ENCODE measurements around the gene EFCAB8. TPM values are rescaled to one million over a fixed set of nuclear protein-coding genes. Genes with fewer than 3 reads are reported as not detected.
"Not testable (repeated sequence)": the region's sequence is repeated elsewhere in the genome, so short reads cannot be mapped to it uniquely, and the experiment has no call there.

Gene EFCAB8
- total RNA-seq, 2 experiments from 2014 or later = not detected

DNA sequence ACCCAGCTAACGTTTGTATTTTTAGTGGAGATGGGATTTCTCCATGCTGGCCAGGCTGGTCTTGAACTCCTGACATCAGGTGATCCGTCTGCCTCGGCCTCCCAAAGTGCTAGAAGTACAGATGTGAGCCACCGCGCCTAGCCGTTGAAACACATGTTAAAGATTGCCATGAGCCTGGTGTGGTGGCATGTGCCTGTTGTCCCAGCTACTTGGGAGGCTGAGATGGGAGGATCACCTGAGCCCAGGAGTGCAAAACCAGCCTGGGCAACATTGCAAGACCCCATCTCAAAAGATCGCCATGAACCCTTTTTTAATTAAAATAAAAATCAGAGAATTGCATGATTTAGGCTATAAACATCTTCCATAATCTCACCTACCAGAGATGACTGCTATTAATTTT lies 2.7 kb downstream of the EFCAB8 start:
- ChIA-PET CTCF (ENCODE audit: unreplicated experiment) (no interaction called here), POLR2A (no interaction called here)
- Histone ChIP-seq H3K79me2 (ENCODE audit: insufficient read depth, low read depth, low read length) (no peaks in the 10 kb centered on the region), H3K36me3 (ENCODE audit: insufficient read depth, low read length) (no peaks in the 10 kb centered on the region), H3K4me2 (ENCODE audit: low read length) (no peak overlapping the region), H2AFZ (ENCODE audit: low read length) (no peak overlapping the region), H3K9me3 (ENCODE audit: low read length) (no peaks in the 10 kb centered on the region), H3K4me1 (ENCODE audit: insufficient read depth, low read length, poor library complexity, severe bottlenecking) (no peaks in the 10 kb centered on the region), H3K9me2 (ENCODE audit: insufficient read depth, low read length) (no peaks in the 10 kb centered on the region), H4K20me1 (ENCODE audit: insufficient read depth, low read length) (no peaks in the 10 kb centered on the region), H3K4me3 (ENCODE audit: low read depth, low read length, poor library complexity, severe bottlenecking) (no peak overlapping the region), H3K27ac (ENCODE audit: low read depth, low read length, poor library complexity, severe bottlenecking) (no peak overlapping the region)
- intact Hi-C loops (cut with micrococcal nuclease; ENCODE audit: unreplicated experiment) = no loop called here
- TF ChIP-seq, protein P1, sequence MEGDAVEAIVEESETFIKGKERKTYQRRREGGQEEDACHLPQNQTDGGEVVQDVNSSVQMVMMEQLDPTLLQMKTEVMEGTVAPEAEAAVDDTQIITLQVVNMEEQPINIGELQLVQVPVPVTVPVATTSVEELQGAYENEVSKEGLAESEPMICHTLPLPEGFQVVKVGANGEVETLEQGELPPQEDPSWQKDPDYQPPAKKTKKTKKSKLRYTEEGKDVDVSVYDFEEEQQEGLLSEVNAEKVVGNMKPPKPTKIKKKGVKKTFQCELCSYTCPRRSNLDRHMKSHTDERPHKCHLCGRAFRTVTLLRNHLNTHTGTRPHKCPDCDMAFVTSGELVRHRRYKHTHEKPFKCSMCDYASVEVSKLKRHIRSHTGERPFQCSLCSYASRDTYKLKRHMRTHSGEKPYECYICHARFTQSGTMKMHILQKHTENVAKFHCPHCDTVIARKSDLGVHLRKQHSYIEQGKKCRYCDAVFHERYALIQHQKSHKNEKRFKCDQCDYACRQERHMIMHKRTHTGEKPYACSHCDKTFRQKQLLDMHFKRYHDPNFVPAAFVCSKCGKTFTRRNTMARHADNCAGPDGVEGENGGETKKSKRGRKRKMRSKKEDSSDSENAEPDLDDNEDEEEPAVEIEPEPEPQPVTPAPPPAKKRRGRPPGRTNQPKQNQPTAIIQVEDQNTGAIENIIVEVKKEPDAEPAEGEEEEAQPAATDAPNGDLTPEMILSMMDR (conservative IDR thresholded peaks at IDR 0.05; ENCODE audit: low read length) = no peak
- no peak for TF ChIP-seq EZH2phosphoT487 (IDR thresholded peaks at IDR 0.05; ENCODE audit: borderline replicate concordance, low read depth, low read length)
- no peak for DNase-seq (ENCODE audit: low spot score)
- no TSS peak for BruUV-seq (replicated peaks)

DNA sequence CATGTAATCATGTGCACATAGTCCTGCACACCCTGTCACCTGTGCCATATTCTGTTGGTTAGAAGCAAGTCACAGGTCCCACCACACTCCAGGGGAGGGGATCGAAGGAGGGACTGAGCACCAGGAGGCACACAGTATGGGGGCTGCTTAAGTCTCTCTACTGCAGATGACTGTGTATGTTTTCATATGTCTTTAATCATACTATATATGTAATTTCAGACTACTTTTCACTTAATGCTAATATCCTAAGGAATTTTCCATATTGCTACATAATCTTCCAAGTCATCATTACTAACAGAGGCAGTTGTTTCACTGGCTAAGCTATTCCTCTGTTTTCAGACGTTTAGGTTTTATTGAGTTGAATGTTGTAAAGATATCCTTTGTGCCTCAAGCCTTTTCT lies 10.8 kb downstream of the EFCAB8 start:
- no peaks in the 10 kb centered on the region for H3K79me2 ChIP-seq (ENCODE audit: insufficient read depth, low read depth, low read length)
- TF ChIP-seq EZH2phosphoT487 (IDR thresholded peaks at IDR 0.05; ENCODE audit: borderline replicate concordance, low read depth, low read length) = no peak
- ChIA-PET CTCF (ENCODE audit: unreplicated experiment) (no interaction called here), POLR2A (no interaction called here)
- intact Hi-C loops (cut with micrococcal nuclease; ENCODE audit: unreplicated experiment) = no loop called here
- H3K4me2 ChIP-seq (ENCODE audit: low read length) = no peak overlapping the region
- H4K20me1 ChIP-seq (ENCODE audit: insufficient read depth, low read length) = no peaks in the 10 kb centered on the region
- no peak overlapping the region for H3K27ac ChIP-seq (ENCODE audit: low read depth, low read length, poor library complexity, severe bottlenecking)
- H3K9me2 ChIP-seq (ENCODE audit: insufficient read depth, low read length) = no peaks in the 10 kb centered on the region
- BruUV-seq (replicated peaks) = no TSS peak
- H3K4me3 ChIP-seq (ENCODE audit: low read depth, low read length, poor library complexity, severe bottlenecking) = no peak overlapping the region
- DNase-seq (ENCODE audit: low spot score) = no peak
- no peaks in the 10 kb centered on the region for H3K36me3 ChIP-seq (ENCODE audit: insufficient read depth, low read length)
- no peaks in the 10 kb centered on the region for H3K9me3 ChIP-seq (ENCODE audit: low read length)
- H2AFZ ChIP-seq (ENCODE audit: low read length) = no peak overlapping the region
- no peaks in the 10 kb centered on the region for H3K4me1 ChIP-seq (ENCODE audit: insufficient read depth, low read length, poor library complexity, severe bottlenecking)

DNA sequence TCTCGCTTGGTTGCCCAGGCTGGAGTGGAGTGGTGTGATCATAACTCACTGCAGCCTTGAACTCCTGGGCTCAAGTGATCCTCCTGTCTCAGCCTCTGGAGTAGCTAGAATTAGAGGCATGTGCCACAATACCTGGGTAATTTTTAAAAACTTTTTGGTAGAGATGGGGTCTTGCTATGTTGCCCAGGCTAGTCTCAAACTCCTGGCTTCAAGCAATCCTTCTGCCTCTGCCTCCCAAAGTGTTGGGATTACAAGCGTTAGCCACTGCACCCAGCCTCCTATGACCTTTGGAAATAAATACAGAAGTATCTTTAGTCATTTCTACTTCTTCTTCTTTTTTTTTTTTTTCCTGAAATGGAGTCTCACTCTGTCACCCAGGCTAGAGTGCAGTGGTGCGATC lies 11.8 kb downstream of the EFCAB8 start:
- H2AFZ ChIP-seq (ENCODE audit: low read length); H3K9me2 ChIP-seq (ENCODE audit: insufficient read depth, low read length); H3K79me2 ChIP-seq (ENCODE audit: insufficient read depth, low read depth, low read length); DNase-seq (ENCODE audit: low spot score); H4K20me1 ChIP-seq (ENCODE audit: insufficient read depth, low read length); H3K9me3 ChIP-seq (ENCODE audit: low read length); CTCF ChIA-PET (ENCODE audit: unreplicated experiment); H3K4me1 ChIP-seq (ENCODE audit: insufficient read depth, low read length, poor library complexity, severe bottlenecking); intact Hi-C loops (cut with micrococcal nuclease; ENCODE audit: unreplicated experiment); POLR2A ChIA-PET; H3K4me3 ChIP-seq (ENCODE audit: low read depth, low read length, poor library complexity, severe bottlenecking); H3K27ac ChIP-seq (ENCODE audit: low read depth, low read length, poor library complexity, severe bottlenecking); H3K36me3 ChIP-seq (ENCODE audit: insufficient read depth, low read length); BruUV-seq (replicated peaks); H3K4me2 ChIP-seq (ENCODE audit: low read length): not testable (repeated sequence)

DNA sequence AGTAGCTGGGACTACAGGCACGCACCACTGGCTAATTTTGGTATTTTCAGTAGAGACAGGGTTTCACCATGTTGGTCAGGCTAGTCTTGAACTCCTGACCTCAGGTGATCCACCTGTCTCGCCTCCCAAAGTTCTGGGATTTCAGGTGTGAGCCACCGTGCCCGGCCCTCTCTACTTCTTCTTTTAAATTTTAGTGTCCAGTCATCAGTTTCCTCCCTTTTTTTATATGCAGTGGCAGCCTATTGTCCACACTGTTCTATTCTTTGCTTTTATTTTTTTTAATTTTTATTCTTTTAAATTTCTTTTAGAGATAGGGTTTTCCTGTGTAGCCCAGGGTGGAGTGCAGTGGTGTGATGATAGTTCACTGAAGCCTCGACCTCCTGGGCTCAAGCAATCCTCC lies 12.3 kb downstream of the EFCAB8 start:
- H3K9me2 ChIP-seq (ENCODE audit: insufficient read depth, low read length) = no peaks in the 10 kb centered on the region
- no TSS peak for BruUV-seq (replicated peaks)
- no peaks in the 10 kb centered on the region for H3K4me1 ChIP-seq (ENCODE audit: insufficient read depth, low read length, poor library complexity, severe bottlenecking)
- CTCF ChIA-PET (ENCODE audit: unreplicated experiment) = no interaction called here
- intact Hi-C loops (cut with micrococcal nuclease; ENCODE audit: unreplicated experiment) = no loop called here
- H3K27ac ChIP-seq (ENCODE audit: low read depth, low read length, poor library complexity, severe bottlenecking) = no peak overlapping the region
- no peak for DNase-seq (ENCODE audit: low spot score)
- no peaks in the 10 kb centered on the region for H4K20me1 ChIP-seq (ENCODE audit: insufficient read depth, low read length)
- POLR2A ChIA-PET = no interaction called here
- H3K4me3 ChIP-seq (ENCODE audit: low read depth, low read length, poor library complexity, severe bottlenecking) = no peak overlapping the region
- H3K36me3 ChIP-seq (ENCODE audit: insufficient read depth, low read length) = no peaks in the 10 kb centered on the region
- H3K9me3 ChIP-seq (ENCODE audit: low read length) = no peaks in the 10 kb centered on the region
- H2AFZ ChIP-seq (ENCODE audit: low read length) = no peak overlapping the region
- no peak for TF ChIP-seq EZH2phosphoT487 (IDR thresholded peaks at IDR 0.05; ENCODE audit: borderline replicate concordance, low read depth, low read length)
- TF ChIP-seq, protein P1 (conservative IDR thresholded peaks at IDR 0.05; ENCODE audit: low read length) = no peak
- no peaks in the 10 kb centered on the region for H3K79me2 ChIP-seq (ENCODE audit: insufficient read depth, low read depth, low read length)
- H3K4me2 ChIP-seq (ENCODE audit: low read length) = no peak overlapping the region

All from OCI-LY7 (cell line).